ENCODE data around the gene PAXIP1. TPM values are rescaled to one million over a fixed set of nuclear protein-coding genes. Genes with fewer than 3 reads are reported as not detected.

PAXIP1 gene
- total and polyA plus RNA-seq, 2 donors, result 20.9 to 24.8 TPM

DNA sequence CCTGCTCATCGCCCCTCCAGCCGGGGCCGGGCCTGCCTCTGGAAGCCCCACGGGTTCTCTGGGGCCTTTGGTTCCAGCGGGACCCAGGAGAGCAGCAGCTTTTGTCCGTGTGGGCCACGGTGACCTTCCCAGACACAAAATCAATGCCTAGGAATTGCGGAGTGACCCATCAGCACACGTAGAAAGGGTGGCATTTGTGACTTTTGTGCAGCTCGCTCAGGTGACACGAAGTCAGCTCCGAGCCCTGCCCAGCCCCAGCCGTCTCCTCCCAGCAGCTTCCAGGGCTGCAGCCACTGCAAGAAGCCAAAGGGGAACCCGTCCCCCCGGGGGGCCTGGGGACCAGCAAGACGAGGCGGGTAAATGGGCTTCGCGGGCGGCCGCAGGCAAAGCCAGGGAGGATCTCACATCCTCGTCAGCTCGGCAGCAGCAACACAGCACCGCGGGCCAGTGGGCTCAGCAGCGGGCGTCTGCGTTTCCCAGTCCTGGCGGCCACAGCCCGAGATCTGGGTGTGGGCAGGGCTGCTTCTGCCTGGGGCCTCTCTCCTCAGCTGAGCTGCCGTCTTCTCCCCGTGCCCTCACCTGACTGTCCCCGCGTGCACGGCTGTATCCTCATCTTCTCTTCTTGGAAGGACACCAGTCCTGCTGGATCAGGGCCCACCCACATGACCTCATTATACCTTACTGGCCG, 88.5 kb downstream of the PAXIP1 start:
- Histone ChIP-seq H3K4me3 (ENCODE audit: low read length in 2 of 2) (peak overlapping the region in 1 of 2 donors; percentile 35), H3K36me3 (ENCODE audit: control insufficient read depth in 2 of 2, insufficient read depth in 2 of 2, low read length in 1 of 2) (no peaks in the 10 kb centered on the region), H3K27me3 (ENCODE audit: control insufficient read depth in 2 of 2, insufficient read depth in 1 of 2, low read length in 1 of 2) (peaks cover 9 to 46% of the 10 kb centered on the region in 2 donors), H3K27ac (ENCODE audit: low read depth in 1 of 2, low read length in 1 of 2) (no peak overlapping the region), H3K4me1 (ENCODE audit: control insufficient read depth in 2 of 2, insufficient read depth in 2 of 2, low read length in 2 of 2) (peaks cover 5% of the 10 kb centered on the region in 2 donors), H3K9me3 (ENCODE audit: control insufficient read depth in 2 of 2, insufficient read depth in 1 of 2, low read length in 1 of 2) (peaks cover 1 to 3% of the 10 kb centered on the region in 2 donors)
- DNase-seq (ENCODE audit: low read depth in 6 of 9, low spot score in 9 of 9), result no peak
- WGBS, result 34% methylated on average over 36 of the region's 36 CpGs

DNA sequence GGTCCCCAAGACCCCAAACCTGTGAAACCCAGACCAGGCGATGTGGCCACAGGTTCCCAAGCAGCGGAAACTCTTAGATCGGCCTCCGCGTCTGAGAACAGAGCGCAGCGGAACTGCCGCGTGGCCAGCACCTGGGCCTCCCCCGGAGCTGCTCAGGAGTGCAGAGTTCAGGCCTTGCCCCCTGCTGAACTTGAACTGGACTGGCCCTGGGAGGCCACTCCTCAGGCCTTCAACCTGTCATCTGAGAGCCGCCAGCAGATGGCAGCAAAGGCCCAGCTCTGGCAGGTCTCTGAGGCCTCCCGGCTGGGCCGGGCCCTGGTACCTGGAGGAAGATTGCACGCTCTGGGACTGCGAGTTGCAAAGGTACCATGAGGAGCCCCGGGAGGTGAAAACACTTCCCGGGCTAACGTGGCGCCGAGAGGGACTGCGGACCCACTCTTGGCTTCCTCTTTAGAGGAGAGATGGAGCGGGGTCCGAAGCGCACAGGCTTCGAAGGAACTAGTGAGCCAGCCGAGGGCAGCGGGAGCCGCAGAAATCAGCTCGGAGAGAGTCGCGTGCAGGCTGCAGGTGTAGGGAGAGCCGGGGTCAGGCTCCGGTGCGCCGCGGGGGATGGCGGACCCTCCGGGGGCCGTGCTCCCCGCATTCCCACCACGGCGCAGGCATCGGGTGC, 89.2 kb downstream of the PAXIP1 start:
- Histone ChIP-seq H3K27me3 (ENCODE audit: control insufficient read depth in 2 of 2, insufficient read depth in 1 of 2, low read length in 1 of 2) (peaks cover 9 to 46% of the 10 kb centered on the region in 2 donors), H3K9me3 (ENCODE audit: control insufficient read depth in 2 of 2, insufficient read depth in 1 of 2, low read length in 1 of 2) (peaks cover 1 to 3% of the 10 kb centered on the region in 2 donors), H3K27ac (ENCODE audit: low read depth in 1 of 2, low read length in 1 of 2) (no peak overlapping the region), H3K4me1 (ENCODE audit: control insufficient read depth in 2 of 2, insufficient read depth in 2 of 2, low read length in 2 of 2) (peaks cover 5% of the 10 kb centered on the region in 2 donors), H3K4me3 (ENCODE audit: low read length in 2 of 2) (peak overlapping the region in 1 of 2 donors; percentile 35), H3K36me3 (ENCODE audit: control insufficient read depth in 2 of 2, insufficient read depth in 2 of 2, low read length in 1 of 2) (no peaks in the 10 kb centered on the region)
- peak; percentile 35 to 83 (median 66) for DNase-seq (ENCODE audit: low read depth in 6 of 9, low spot score in 9 of 9)
- WGBS, result 13% methylated on average over 43 of the region's 43 CpGs

- Histone ChIP-seq H3K27me3 (ENCODE audit: control insufficient read depth in 2 of 2, insufficient read depth in 1 of 2, low read length in 1 of 2) (peaks cover 9 to 46% of the 10 kb centered on the region in 2 donors), H3K4me1 (ENCODE audit: control insufficient read depth in 2 of 2, insufficient read depth in 2 of 2, low read length in 2 of 2) (peaks cover 5% of the 10 kb centered on the region in 2 donors), H3K27ac (ENCODE audit: low read depth in 1 of 2, low read length in 1 of 2) (no peak overlapping the region), H3K9me3 (ENCODE audit: control insufficient read depth in 2 of 2, insufficient read depth in 1 of 2, low read length in 1 of 2) (peaks cover 1 to 3% of the 10 kb centered on the region in 2 donors), H3K4me3 (ENCODE audit: low read length in 2 of 2) (no peak overlapping the region), H3K36me3 (ENCODE audit: control insufficient read depth in 2 of 2, insufficient read depth in 2 of 2, low read length in 1 of 2) (no peaks in the 10 kb centered on the region)
- WGBS, result 84% methylated on average over 22 of the region's 22 CpGs
- no peak for DNase-seq (ENCODE audit: low read depth in 6 of 9, low spot score in 9 of 9)
These were observed 89.9 kb downstream of the PAXIP1 start for GRCh38 chr7:154912871-154913637.

GRCh38 chr7:154911862-154912455, 91.0 kb downstream of the PAXIP1 start:
- H3K4me1 ChIP-seq (ENCODE audit: control insufficient read depth in 2 of 2, insufficient read depth in 2 of 2, low read length in 2 of 2), result peaks cover 5% of the 10 kb centered on the region in 2 donors
- WGBS, result 87% methylated on average over 6 of the region's 6 CpGs
- DNase-seq (ENCODE audit: low read depth in 6 of 9, low spot score in 9 of 9), result no peak
- H3K9me3 ChIP-seq (ENCODE audit: control insufficient read depth in 2 of 2, insufficient read depth in 1 of 2, low read length in 1 of 2), result peaks cover 1 to 5% of the 10 kb centered on the region in 2 donors
- no peak overlapping the region for H3K27ac ChIP-seq (ENCODE audit: low read depth in 1 of 2, low read length in 1 of 2)
- H3K4me3 ChIP-seq (ENCODE audit: low read length in 2 of 2), result no peak overlapping the region
- no peaks in the 10 kb centered on the region for H3K36me3 ChIP-seq (ENCODE audit: control insufficient read depth in 2 of 2, insufficient read depth in 2 of 2, low read length in 1 of 2)
- H3K27me3 ChIP-seq (ENCODE audit: control insufficient read depth in 2 of 2, insufficient read depth in 1 of 2, low read length in 1 of 2), result peaks cover 9 to 42% of the 10 kb centered on the region in 2 donors

- H3K27me3 ChIP-seq (ENCODE audit: control insufficient read depth in 2 of 2, insufficient read depth in 1 of 2, low read length in 1 of 2), result peaks cover 9 to 36% of the 10 kb centered on the region in 2 donors
- no peaks in the 10 kb centered on the region for H3K36me3 ChIP-seq (ENCODE audit: control insufficient read depth in 2 of 2, insufficient read depth in 2 of 2, low read length in 1 of 2)
- no peak overlapping the region for H3K27ac ChIP-seq (ENCODE audit: low read depth in 1 of 2, low read length in 1 of 2)
- DNase-seq (ENCODE audit: low read depth in 6 of 9, low spot score in 9 of 9), result no peak
- H3K4me3 ChIP-seq (ENCODE audit: low read length in 2 of 2), result no peak overlapping the region
- WGBS, result 97% methylated on average over 2 of the region's 2 CpGs
- H3K4me1 ChIP-seq (ENCODE audit: control insufficient read depth in 2 of 2, insufficient read depth in 2 of 2, low read length in 2 of 2), result peaks cover 5% of the 10 kb centered on the region in 2 donors
- H3K9me3 ChIP-seq (ENCODE audit: control insufficient read depth in 2 of 2, insufficient read depth in 1 of 2, low read length in 1 of 2), result peaks cover 1 to 10% of the 10 kb centered on the region in 2 donors
These were observed 91.5 kb downstream of the PAXIP1 start for GRCh38 chr7:154911411-154911810.

DNA sequence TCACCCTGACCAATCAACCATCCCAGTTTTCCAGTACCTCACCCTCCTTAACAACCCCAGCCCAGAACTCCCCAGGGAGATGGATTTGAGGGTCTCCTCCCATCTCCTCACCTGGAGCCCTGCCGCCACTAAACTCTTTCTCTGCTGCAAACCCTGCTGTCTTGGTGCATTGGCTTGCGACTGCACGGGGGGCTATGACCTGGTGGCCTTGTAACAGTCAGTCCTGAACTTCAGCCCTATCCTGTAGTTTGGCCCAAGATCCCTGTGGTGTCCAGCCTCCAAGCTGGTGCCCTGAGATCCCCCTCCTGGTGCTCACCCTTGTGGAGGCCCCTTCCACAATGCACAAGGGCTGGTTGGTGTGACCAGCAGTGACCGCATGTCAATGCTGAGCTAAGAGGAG, 91.9 kb downstream of the PAXIP1 start:
- DNase-seq (ENCODE audit: low read depth in 6 of 9, low spot score in 9 of 9), result no peak
- WGBS, result 99% methylated on average over 4 of the region's 4 CpGs

DNA sequence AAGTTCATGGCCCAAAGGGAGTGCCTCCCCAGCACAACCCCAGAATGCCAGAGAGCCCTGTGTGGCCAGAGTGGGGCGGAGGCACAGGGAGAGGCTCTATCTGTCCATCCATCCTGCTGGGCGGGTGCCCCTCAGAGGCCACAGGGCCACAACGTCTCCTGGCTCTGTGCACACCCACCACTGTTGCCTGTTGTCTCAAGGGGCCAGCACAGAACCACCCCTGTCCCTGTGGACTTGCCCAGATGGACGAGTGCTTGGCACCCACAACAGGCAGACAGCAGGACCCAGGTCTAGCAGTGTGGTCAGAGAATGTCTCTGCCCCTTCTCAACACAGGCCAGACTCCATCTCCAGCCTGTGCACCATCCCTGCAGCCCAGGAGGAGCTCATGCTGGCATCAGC, 92.8 kb downstream of the PAXIP1 start:
- H3K36me3 ChIP-seq (ENCODE audit: control insufficient read depth in 2 of 2, insufficient read depth in 2 of 2, low read length in 1 of 2), result no peaks in the 10 kb centered on the region
- H3K4me3 ChIP-seq (ENCODE audit: low read length in 2 of 2), result no peak overlapping the region
- no peak overlapping the region for H3K27ac ChIP-seq (ENCODE audit: low read depth in 1 of 2, low read length in 1 of 2)
- H3K4me1 ChIP-seq (ENCODE audit: control insufficient read depth in 2 of 2, insufficient read depth in 2 of 2, low read length in 2 of 2), result peaks cover 5% of the 10 kb centered on the region in 2 donors
- H3K9me3 ChIP-seq (ENCODE audit: control insufficient read depth in 2 of 2, insufficient read depth in 1 of 2, low read length in 1 of 2), result peaks cover 1 to 10% of the 10 kb centered on the region in 2 donors
- 85% methylated on average over 4 of the region's 4 CpGs for WGBS
- no peak for DNase-seq (ENCODE audit: low read depth in 6 of 9, low spot score in 9 of 9)
- H3K27me3 ChIP-seq (ENCODE audit: control insufficient read depth in 2 of 2, insufficient read depth in 1 of 2, low read length in 1 of 2), result peaks cover 8 to 23% of the 10 kb centered on the region in 2 donors

More for the DNA sequence above, 91.9 kb downstream of the PAXIP1 start:
- H3K4me3 ChIP-seq (ENCODE audit: low read length in 2 of 2), result no peak overlapping the region
- no peak overlapping the region for H3K27ac ChIP-seq (ENCODE audit: low read depth in 1 of 2, low read length in 1 of 2)
- peaks cover 9 to 32% of the 10 kb centered on the region in 2 donors for H3K27me3 ChIP-seq (ENCODE audit: control insufficient read depth in 2 of 2, insufficient read depth in 1 of 2, low read length in 1 of 2)
- peaks cover 5% of the 10 kb centered on the region in 2 donors for H3K4me1 ChIP-seq (ENCODE audit: control insufficient read depth in 2 of 2, insufficient read depth in 2 of 2, low read length in 2 of 2)
- no peaks in the 10 kb centered on the region for H3K36me3 ChIP-seq (ENCODE audit: control insufficient read depth in 2 of 2, insufficient read depth in 2 of 2, low read length in 1 of 2)
- peaks cover 1 to 10% of the 10 kb centered on the region in 2 donors for H3K9me3 ChIP-seq (ENCODE audit: control insufficient read depth in 2 of 2, insufficient read depth in 1 of 2, low read length in 1 of 2)

DNA sequence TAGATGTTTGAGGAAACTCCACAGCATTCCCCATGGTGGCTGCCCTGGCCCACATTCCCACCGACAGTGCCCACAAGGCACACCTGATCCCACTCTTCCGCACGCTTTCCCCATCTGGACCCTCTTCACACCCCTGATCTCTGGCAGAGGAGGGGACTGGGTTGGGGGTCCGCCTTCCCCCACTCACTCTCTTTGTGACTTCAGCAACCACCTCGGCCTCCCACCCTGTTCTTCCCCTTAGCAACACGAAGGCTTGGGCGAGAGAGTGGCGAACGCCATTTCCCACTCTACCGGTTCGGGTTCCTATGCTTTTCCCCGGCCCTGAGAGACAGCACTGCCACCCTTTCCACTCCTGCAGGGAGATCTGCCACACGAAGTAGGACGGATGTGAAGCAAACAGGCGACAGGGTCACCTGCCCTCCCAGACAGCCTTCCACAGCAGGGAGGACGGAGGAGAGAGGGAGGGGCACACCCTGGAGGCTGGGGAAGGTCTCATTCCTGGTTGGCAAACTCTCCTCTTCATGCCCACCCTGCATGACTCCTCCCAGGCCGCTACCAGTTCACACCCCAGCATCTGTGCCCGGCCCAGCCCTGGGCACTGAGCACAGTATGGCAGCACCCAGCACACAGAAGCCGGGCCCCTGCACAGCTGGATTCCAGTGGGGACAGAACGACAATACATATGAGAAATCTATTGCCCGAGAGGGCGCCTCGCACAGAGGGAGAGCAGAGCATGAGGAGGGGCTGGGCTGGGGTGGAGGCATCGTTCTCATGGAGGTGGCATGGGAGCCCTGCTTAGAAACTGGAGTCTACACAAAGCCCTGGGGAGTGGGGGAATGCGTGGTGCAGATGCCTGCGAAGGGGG, 93.5 kb downstream of the PAXIP1 start:
- Histone ChIP-seq H3K27me3 (ENCODE audit: control insufficient read depth in 2 of 2, insufficient read depth in 1 of 2, low read length in 1 of 2) (peaks cover 3 to 17% of the 10 kb centered on the region in 2 donors), H3K4me1 (ENCODE audit: control insufficient read depth in 2 of 2, insufficient read depth in 2 of 2, low read length in 2 of 2) (peaks cover 5% of the 10 kb centered on the region in 2 donors), H3K36me3 (ENCODE audit: control insufficient read depth in 2 of 2, insufficient read depth in 2 of 2, low read length in 1 of 2) (no peaks in the 10 kb centered on the region), H3K4me3 (ENCODE audit: low read length in 2 of 2) (no peak overlapping the region), H3K27ac (ENCODE audit: low read depth in 1 of 2, low read length in 1 of 2) (no peak overlapping the region), H3K9me3 (ENCODE audit: control insufficient read depth in 2 of 2, insufficient read depth in 1 of 2, low read length in 1 of 2) (peaks cover 1 to 10% of the 10 kb centered on the region in 2 donors)
- no peak for DNase-seq (ENCODE audit: low read depth in 6 of 9, low spot score in 9 of 9)
- WGBS, result 87% methylated on average over 26 of the region's 26 CpGs

Measured in thymus (tissue), 11 donors.